HG03520 (cell line): ENCODE results near the gene SUPT4H1.

Experiments
- ATAC-seq: cut with Tn5 transposase; IDR thresholded peaks from one replicate; pipeline ENCODE4 v1.9.1; 2021; ENCODE audit warnings: mild to moderate bottlenecking, moderate library complexity; ENCODE audit not compliant: unreplicated experiment

Gene SUPT4H1

DNA sequence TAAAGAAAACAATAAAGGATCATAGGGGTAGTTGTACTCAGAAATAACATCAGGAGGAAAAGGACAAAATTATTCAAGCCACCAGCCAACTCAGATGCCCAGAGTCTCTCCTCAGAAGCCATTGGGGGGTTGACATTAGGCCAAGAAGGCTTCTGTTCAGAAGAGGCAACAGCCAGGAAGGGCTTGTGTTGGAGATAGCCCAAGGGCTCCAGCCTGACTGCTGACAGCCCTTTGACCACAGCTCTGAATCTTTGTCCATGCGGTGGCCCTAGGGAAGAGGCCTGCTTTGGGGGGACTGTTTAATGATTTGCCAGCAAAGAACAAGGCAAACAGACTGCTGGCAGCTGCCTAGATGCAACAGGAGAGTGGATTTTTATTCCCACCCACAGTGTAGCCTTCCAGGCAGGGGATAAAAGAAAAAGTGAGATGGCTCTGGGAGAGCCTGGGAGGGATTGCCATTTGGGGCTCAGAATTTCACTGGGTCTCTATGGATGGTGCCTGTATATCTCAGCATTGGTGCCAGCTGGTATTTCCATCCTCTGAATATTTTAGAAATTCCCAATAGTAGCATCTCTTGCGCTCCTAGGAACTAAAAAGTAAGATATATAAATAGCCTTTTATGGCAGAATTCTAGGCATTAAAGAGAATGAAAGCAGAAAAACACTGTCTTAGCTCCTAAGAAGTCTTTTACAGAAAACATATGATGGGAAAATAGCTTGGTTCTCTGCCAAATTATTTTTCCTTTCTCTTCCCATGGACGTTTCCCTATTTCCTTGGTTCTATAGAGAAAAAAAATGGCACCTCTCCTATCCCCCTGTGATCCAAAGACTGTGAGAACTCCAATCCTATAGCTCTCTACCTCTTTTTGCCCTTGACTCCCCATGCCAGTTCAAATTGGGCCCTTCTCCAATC is 29.4 kb upstream of the SUPT4H1 start:
- ATAC-seq = no peak

DNA sequence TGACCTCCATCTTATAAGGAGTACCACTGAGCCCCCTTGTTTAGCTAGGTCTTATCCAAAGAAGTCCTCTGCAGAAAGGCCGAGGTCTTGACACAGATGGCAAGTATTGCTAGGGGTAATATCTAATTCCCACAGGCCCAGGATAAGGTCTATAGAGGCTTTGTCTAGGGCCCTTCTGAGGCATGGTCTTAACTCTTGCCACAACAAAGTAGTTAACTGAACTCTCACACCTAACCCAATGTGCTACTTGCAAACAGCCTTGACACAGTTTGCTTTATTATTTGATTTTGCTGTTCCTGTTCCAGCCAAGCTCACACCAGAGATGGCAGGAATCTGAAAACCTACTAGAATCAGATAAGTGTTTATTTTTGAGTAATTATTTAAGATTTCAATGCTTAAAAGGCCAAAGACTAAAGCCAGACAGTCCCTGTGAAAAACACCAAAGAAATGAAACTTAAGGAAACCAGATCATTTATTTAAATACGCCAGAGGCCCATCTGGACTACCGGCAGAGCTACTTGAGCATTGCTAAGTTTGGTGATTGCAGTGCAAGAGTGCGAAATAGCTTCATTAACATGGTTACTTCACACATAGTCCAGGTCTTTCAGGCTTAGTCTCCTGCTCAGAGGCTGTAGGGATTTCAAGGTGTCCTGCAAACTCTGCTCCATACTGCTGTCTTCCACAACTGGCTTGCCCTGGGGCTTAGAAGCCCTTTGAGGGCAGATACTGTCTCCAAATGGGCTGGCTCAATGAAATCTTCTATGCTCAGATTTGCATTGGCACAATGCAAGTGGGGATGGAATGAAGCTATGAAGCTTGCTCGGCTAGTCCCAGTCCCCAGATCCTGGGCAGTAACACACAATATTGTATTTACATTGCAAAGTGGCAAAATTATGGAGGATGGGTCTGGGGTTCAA is 28.5 kb upstream of the SUPT4H1 start:
- ATAC-seq = no peak

DNA sequence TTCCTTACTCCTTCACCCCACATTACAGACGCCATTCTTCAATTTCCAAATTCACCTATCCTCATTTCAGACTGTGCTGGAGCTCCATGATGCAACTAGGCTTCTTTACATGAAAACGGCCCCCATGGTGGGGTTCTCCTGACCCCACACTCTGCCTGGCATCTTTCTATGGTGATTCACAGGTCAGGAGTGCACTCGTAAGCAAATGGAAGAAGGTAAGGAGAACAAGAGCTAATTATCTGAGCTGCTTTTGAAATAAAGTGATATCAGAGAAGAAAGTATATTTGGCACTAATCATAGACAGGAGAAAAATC is 27.5 kb upstream of the SUPT4H1 start:
- ATAC-seq = no peak

DNA sequence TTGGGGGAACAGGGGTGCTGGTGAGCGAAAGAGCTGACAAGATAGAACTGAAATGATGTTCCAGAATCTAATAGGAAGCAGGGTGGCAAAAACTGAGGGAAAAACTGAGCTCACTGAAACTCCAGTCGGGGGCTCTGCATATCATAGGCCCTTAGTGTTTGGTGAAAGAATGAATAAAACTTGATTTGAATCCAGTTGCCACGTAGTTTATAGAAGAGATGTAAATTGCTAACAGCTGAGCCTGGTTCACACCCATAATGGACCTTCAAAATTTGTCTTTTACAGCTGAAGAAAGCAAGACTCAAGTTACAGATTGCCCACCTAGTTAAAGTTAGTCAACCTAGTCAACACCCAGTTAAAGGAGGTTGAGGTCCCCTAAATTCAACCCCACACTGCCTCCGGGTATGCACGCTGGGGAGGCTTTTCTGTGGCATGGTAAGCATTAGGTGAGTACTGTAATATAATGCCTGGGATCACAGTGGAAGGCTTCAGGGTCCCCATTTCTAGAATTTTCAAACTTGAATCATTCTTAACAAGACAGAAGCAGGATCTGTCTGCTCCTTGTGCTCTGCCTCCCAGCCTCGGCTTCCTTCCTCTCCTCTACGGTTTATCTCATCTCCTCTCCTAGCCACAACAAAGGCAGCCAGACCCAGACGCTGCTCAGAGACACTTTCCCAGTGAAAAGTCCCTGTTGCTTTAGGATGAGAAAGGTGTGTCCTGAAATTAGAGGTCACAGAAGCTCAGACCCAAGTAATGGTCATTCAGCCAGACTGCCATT is 26.9 kb upstream of the SUPT4H1 start:
- ATAC-seq = no peak

DNA sequence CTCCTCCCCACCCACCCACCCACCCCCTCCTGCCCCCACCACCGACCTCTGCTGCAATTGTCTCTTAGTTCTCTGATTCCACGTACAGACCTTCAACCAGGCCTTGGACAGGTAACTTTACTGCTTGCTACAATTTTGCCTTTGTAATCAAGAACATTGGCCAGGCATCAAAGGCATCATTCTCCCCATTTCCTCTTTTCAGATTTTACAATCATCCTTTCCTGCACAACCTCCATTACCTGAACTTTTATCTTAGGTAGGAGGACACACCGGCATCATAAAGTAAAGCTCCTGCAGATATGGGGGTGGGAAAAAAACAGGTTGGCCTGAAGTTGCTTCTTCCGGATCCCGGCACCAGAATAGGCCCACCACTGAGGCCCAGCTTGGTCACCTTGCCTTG is 25.7 kb upstream of the SUPT4H1 start:
- ATAC-seq = no peak

DNA sequence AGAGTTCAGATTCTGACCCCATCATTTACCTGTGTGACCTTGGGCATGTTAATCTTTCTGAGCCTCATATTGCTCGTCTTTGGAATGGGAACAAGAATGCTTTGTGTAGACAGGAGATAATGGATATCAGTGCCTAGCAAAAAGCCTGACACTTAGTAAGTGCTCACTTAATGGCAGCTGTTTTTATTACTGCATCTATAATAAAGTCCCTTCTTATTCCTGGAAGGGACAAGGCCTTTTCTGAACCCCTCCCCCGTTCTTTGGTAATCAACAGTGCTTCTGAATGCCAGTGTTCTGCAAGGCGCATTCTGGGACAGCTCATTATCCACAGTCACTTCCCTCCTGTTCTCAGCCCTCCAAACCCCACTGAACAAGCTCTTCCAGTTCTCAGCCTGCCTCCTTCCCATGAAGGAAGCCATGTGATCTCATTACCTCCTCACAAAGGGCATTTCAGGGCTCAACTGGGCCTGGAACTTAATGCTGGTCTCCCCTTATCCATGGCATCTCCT is 25.1 kb upstream of the SUPT4H1 start:
- ATAC-seq = no peak

DNA sequence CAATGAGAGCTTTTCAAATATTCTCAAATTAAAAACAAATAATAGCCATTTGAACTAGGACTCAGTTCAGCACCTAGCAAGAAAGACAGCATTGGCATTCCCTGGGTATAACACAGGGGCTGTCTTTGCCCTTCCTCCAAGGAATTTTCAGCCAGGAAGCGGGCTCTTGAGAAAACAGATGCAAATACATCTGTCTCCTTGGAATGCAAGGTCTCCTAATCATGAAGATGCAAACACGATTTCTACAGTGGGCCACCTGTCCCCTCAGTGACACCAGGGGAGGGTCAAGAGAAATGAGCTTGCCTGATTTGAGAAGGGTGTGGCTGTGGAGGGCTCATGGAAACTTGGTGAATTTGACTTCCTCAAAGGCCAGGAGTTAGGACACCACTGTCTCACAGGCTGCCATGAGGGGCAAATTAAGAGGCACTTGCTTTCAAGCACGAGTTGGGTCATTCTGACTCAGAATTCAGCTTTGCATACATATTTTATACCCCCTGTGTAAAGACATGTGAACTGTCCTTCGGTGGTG is 24.5 kb upstream of the SUPT4H1 start:
- ATAC-seq = no peak

DNA sequence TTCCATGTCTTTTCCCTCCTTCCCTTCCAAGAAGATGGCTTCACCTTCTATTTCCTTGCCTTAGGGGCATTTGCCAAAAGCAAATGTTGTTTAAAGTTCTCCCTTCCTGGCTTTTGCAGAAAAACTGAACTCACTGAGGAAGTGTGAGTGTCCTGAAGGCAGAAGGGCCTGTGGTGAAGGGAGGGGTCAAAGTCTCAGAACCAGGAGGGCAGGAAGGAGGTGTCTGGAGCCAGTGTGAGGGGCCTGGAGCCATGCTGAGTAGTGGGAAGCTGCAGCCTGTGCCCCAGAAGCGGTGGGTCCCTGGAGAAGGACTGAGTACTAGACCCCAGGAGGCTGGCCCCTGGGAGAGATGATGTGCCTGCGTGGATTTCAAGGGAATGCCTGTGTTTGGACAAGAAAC is 23.8 kb upstream of the SUPT4H1 start:
- ATAC-seq = no peak

DNA sequence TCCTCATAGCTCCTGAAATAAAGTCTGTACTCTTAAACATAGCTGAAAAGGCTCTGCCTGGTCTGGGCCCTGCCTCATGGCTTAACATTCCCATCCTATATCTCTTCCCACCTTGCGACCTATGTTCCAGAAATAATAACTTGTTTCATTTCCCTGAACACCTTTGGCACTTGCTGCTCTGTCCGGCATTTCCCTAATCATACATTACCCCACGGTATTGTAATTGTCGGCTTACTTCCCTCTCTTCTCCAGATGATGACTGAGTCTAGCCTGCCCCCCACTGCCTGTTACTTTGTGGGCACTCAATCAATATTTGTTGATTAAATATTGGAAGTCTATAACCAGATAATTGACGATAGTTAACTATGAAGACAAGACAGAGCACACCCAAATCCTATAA is 23.3 kb upstream of the SUPT4H1 start:
- no peak for ATAC-seq

DNA sequence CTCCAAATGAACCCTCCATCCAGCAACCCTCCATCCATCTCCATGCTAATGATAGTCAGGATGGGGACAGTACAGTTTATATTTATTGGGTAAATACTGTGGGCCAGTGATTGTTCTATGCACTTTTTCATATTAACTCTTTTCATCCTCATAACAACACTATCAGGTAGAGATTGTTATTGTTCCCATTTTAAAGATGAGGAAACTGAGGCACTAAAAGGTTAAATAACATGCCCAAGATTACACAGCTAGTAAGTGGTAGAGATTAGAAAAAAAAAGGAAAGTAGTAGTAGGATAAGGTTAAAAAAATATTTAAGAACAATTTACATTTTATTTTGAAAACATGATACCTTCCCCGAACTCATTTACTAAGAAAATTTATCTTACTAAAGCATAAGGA is 21.9 kb upstream of the SUPT4H1 start:
- no peak for ATAC-seq

DNA sequence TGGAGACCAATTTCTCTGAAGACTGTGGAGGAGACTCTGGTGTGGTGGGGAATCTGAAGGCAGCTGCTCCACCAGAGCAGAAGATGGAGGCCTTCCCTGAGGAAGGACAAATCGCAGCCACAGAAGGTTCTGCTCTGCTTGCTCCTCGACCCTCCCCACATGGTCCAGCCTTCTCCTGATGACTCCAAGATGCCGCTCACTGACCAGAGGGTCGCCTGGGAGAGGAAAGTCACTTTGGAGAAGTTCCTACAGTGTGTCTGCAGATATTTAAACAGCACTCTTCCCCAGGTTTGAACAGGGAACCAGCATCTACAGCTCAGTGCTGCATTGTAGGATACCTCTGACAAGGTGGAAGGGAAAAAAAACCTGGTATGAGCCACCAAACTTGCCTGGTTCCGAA is 21.0 kb upstream of the SUPT4H1 start:
- ATAC-seq = no peak

DNA sequence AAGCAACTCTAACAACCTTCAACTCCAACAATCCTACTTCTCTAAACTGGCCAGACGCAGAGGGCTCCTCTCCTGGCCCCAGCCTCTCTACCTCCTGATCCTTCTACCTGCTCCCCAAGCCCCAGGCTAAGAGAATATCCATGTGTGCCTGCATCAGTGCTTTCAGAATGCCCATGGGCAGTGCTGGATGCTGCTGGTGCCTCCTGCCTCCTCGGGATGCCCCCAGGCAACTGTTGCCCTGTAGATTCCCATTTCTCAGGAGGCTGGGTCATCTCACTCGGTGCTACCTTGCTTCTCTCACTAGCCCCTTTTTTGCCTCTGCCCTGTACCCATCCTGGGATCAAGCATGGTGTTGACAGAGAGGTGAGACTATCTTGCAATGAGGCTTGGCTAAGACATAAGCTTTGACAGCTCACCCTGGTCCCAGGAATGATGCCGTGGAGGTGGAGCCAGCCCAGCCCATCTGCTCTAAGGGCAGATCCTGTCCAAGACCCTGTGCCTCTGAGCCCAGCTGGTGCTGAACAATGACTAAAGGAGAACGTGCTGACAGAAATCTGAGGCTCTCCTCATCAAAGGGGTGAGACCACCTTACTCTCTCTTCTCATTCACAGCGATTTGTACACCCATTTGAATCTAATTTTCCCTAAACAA is 19.4 kb upstream of the SUPT4H1 start:
- no peak for ATAC-seq

DNA sequence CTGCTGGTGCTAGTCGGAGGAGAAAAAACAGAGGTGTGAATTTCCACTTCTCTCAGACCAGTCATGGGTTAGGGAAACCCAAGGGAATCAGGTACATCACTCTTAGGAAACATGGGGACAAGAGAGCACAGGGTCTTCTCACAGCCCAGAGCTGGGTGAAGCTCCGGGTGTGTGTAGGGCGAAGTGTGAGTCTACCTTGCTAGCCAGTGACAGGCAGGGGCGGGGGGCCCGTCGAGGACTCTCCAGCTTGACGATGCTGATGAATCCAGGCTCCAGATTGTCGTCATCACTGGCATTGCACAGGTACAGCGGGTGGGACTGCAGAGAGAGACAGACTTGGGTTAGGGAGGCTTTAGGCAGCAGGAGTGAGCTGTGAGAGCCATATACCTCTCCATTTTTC is 18.7 kb upstream of the SUPT4H1 start:
- no peak for ATAC-seq

DNA sequence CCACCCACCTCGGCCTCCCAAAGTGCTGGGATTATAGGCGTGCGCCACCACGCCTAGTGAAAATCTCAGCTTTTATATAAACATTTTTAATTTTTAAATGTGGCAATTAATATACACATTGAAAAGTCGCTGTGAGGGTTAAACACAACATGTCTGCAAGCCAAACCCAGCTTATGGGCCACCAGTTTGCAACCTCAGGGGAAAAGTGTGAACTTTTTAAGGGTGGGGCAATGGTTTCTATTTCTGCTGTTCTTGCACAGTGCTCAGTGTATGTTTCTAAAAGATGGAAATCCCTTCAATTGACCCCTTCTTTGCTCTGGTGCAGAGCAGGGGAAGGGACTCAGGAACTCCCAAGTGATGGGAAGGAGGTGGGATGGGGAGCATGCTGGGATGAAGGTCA is 18.3 kb upstream of the SUPT4H1 start:
- ATAC-seq = no peak

DNA sequence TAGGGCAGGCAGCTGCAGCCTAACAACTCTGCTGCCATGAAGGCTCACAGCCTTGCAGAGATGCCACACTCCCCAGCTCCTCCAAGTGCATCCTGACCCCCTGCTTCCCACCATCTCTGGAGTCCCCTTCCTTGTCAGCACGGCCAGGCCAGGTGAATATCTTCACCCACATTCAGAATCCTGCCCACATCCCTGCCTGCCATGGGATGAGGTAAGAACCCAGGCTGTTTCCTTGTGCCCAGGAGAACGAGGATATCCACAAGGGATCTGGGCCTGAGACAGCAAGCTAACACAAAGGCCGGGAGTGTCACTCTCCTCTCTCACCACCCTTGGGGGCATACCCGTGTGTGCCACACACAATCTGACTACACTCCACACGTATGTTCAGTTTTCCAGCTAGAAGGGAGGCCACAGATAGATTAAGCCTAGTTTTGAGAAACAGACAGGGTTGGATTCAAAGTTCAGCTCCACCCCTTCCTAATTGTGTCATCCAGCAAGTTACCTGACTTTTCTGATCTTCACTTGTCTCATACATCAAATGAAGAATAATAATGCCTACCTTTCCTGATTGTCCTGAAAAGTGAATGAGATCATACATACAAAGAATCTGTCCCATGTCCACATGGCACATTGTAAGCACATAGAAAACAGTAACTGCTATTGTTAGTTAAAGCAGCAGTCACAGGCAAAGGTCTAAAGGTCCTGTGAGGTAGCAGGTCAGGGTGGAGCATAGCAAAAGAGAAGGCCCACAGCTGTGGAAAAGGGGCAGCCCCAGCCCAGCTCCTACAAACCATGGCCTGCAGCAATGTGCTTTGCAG is 17.4 kb upstream of the SUPT4H1 start:
- ATAC-seq = no peak

DNA sequence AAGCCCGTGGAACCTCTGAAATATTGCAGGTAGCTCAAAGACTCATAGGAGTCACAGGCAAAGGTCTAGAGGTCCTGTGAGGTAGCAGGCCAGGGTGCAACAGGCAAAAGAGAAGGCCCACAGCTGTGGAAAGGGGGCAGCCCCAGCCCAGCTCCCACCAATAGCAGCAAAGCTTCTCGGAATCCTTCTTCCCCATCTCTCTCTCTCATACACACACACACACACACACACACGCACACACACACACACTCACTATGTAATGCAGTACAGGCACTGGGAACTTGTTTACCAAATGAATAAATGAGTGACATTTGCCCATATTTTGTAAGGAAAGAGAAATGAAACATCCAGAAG is 16.8 kb upstream of the SUPT4H1 start:
- ATAC-seq = no peak

DNA sequence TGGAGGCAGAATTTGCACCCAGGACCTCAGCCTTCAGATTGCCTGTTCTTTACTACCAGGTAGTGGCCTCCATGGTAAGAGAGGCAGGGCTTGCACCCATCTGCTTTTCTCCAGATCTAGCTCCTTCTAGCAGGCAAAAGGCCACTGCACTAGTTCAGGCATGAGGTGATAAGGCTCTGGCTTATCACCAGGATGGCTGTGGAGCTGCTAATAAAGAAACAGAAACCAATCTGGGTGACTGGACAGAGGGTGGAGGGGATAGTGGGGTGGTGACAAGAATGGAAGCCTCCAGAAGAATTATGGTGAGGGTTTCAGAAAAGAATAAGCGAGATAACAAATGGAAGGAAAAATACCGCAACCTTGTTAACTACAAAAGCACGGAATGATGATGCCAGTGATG is 15.5 kb upstream of the SUPT4H1 start:
- ATAC-seq = no peak

DNA sequence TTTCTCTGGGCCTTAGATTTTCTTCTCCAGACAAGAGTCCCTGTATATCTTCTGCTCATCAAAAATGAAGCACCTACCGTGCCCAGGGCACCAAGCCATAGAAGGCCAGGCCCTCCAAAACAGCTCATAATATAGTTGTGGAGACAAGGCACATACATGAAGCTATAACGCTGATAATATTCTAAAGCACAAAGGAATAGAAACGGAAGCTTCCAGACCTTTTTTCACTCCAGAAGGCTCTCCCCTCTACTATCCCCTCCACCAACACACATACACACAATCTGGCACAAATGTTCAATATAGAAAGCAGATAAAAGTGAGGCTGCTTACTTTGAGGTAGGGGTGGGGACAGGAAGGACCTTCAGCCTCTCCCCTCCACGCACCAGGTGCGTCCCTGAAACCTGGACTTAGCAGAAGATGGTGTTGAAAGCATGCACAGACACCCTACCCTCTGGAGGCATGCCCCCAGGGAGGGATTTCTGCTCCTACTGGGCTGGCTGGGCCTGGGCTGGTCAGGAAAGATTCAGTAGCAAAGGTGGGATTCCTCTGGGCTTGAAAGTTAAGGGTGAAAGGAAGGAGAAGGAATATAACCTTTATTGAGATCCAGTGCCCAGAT is 14.1 kb upstream of the SUPT4H1 start:
- no peak for ATAC-seq
